C4-2B (cell line): Measurements from ENCODE around the gene IFITM5.

ENCODE experiments used
- CTCF ChIP-seq: fragments of 450-650 bp; conservative IDR thresholded peaks from 2 replicates; pipeline ENCODE4 v1.5.1; 2017; ENCODE audit warnings: mild to moderate bottlenecking
- ZFX ChIP-seq: fragments of 450-650 bp; IDR thresholded peaks from 2 replicates; pipeline ENCODE4 v1.6.1; 2017

- TF ChIP-seq CTCF = no peak
- TF ChIP-seq ZFX = no peak
These were observed 6.5 kb upstream of the IFITM5 start for GRCh38 chr11:305844-306211.
